HEK293 (cell line): ENCODE data around the gene PSMB4.

ENCODE experiments used
- ELK4 ChIP-seq: IDR thresholded peaks from 2 replicates; pipeline ENCODE4 v1.6.1; 2011; ENCODE audit warnings: mild to moderate bottlenecking, low read depth, low read length, borderline replicate concordance
- GLI4 ChIP-seq: fragments of 450-650 bp; formaldehyde crosslinking; IDR thresholded peaks from 2 replicates; pipeline ENCODE4 v1.5.1; 2016; ENCODE audit warnings: missing biosample characterization, missing genetic modification characterization
- HOXA7 ChIP-seq: sonication (generic); formaldehyde crosslinking; IDR thresholded peaks from 2 replicates; pipeline ENCODE4 v1.8.1; 2022; ENCODE audit warnings: missing genetic modification reagents, borderline replicate concordance
- IKZF3 ChIP-seq: fragments of 450-650 bp; IDR thresholded peaks from 2 replicates; pipeline ENCODE4 v1.5.0; 2018; ENCODE audit warnings: missing biosample characterization, mild to moderate bottlenecking, missing genetic modification characterization, moderate library complexity
- OSR2 ChIP-seq: fragments of 450-650 bp; formaldehyde crosslinking; IDR thresholded peaks from 2 replicates; pipeline ENCODE4 v1.5.1; 2016; ENCODE audit warnings: missing biosample characterization, missing genetic modification characterization
- OVOL3 ChIP-seq: fragments of 450-650 bp; formaldehyde crosslinking; IDR thresholded peaks from 2 replicates; pipeline ENCODE4 v1.5.1; 2016; ENCODE audit warnings: missing biosample characterization, missing genetic modification characterization
- PRDM1 ChIP-seq: fragments of 450-650 bp; formaldehyde crosslinking; IDR thresholded peaks from 2 replicates; pipeline ENCODE4; 2016; ENCODE audit warnings: missing biosample characterization, missing genetic modification characterization
- REPIN1 ChIP-seq: fragments of 450-650 bp; formaldehyde crosslinking; IDR thresholded peaks from 2 replicates; pipeline ENCODE4 v1.5.1; 2017; ENCODE audit warnings: missing biosample characterization, missing genetic modification characterization, low read depth
- SALL2 ChIP-seq: fragments of 450-650 bp; formaldehyde crosslinking; IDR thresholded peaks from 2 replicates; pipeline ENCODE4 v1.5.0; 2017; ENCODE audit warnings: missing biosample characterization, mild to moderate bottlenecking, missing genetic modification characterization, borderline replicate concordance
- SETDB1 ChIP-seq: IDR thresholded peaks from one replicate; pipeline ENCODE4 v1.6.1; 2017; ENCODE audit warnings: mild to moderate bottlenecking, low read length, moderate library complexity, mixed read lengths; ENCODE audit not compliant: insufficient read length
- SP2 ChIP-seq: fragments of 450-650 bp; formaldehyde crosslinking; IDR thresholded peaks from 2 replicates; pipeline ENCODE4 v1.5.1; 2016; ENCODE audit warnings: missing biosample characterization, missing genetic modification characterization
- ZBTB17 ChIP-seq: fragments of 450-650 bp; formaldehyde crosslinking; IDR thresholded peaks from 2 replicates; pipeline ENCODE4 v1.5.1; 2016; ENCODE audit warnings: missing biosample characterization, missing genetic modification characterization
- ZBTB21 ChIP-seq: fragments of 450-650 bp; formaldehyde crosslinking; IDR thresholded peaks from 2 replicates; pipeline ENCODE4 v1.5.1; 2017; ENCODE audit warnings: missing biosample characterization, missing genetic modification characterization
- ZBTB48 ChIP-seq: fragments of 450-650 bp; formaldehyde crosslinking; IDR thresholded peaks from 2 replicates; pipeline ENCODE4 v1.5.1; 2016; ENCODE audit warnings: missing biosample characterization, missing genetic modification characterization
- ZNF132 ChIP-seq: fragments of 450-650 bp; formaldehyde crosslinking; IDR thresholded peaks from 2 replicates; pipeline ENCODE4 v1.5.1; 2017; ENCODE audit warnings: missing biosample characterization, missing genetic modification characterization, borderline replicate concordance
- ZNF148 ChIP-seq: fragments of 450-650 bp; formaldehyde crosslinking; IDR thresholded peaks from 2 replicates; pipeline ENCODE4 v1.5.0; 2017; ENCODE audit warnings: missing biosample characterization, missing genetic modification characterization, borderline replicate concordance
- ZNF155 ChIP-seq: fragments of 450-650 bp; formaldehyde crosslinking; IDR thresholded peaks from 2 replicates; pipeline ENCODE4 v1.5.1; 2016; ENCODE audit warnings: missing biosample characterization, missing genetic modification characterization
- ZNF266 ChIP-seq: fragments of 450-650 bp; formaldehyde crosslinking; IDR thresholded peaks from 2 replicates; pipeline ENCODE4 v1.5.1; 2016; ENCODE audit warnings: missing biosample characterization, missing genetic modification characterization, low read depth
- ZNF274 ChIP-seq, 2 experiments: fragments of 200-500 bp in 1 of 2; fragments of 450-650 bp in 1 of 2; sonication (Bioruptor generic) in 1 of 2; formaldehyde crosslinking in 1 of 2; IDR thresholded peaks; 2 replicates each; pipeline versions ENCODE4 v1.5.1 to v1.6.1; 2014 to 2016; ENCODE audit warnings: borderline replicate concordance in 1 of 2, inconsistent platforms in 1 of 2, low read length in 1 of 2, missing biosample characterization in 1 of 2, missing genetic modification characterization in 1 of 2
- ZNF501 ChIP-seq: fragments of 450-650 bp; formaldehyde crosslinking; IDR thresholded peaks from 2 replicates; pipeline ENCODE4 v1.5.1; 2016; ENCODE audit warnings: missing biosample characterization, missing genetic modification characterization
- ZNF555 ChIP-seq: fragments of 450-650 bp; formaldehyde crosslinking; conservative IDR thresholded peaks from 2 replicates; pipeline ENCODE4 v1.5.1; 2017; ENCODE audit warnings: missing biosample characterization, mild to moderate bottlenecking, missing genetic modification characterization, inconsistent platforms
- ZNF610 ChIP-seq: fragments of 450-650 bp; formaldehyde crosslinking; IDR thresholded peaks from 2 replicates; pipeline ENCODE4 v1.5.1; 2016; ENCODE audit warnings: missing biosample characterization, missing genetic modification characterization, borderline replicate concordance
- ZNF660 ChIP-seq: fragments of 450-650 bp; IDR thresholded peaks from 2 replicates; pipeline ENCODE4 v1.5.1; 2018; ENCODE audit warnings: missing biosample characterization, mild to moderate bottlenecking, missing genetic modification characterization
- ZNF837 ChIP-seq: fragments of 450-650 bp; formaldehyde crosslinking; IDR thresholded peaks from 2 replicates; pipeline ENCODE4 v1.5.1; 2016; ENCODE audit warnings: missing biosample characterization, missing genetic modification characterization
- ZSCAN4 ChIP-seq: fragments of 450-650 bp; formaldehyde crosslinking; IDR thresholded peaks from 2 replicates; pipeline ENCODE4 v1.5.1; 2017; ENCODE audit warnings: missing biosample characterization, missing genetic modification characterization
- TF ChIP-seq, protein P1 (sequence below): fragments of 450-650 bp; formaldehyde crosslinking; IDR thresholded peaks from 2 replicates; pipeline ENCODE4 v1.5.1; 2016; ENCODE audit warnings: missing biosample characterization, missing genetic modification characterization
- TF ChIP-seq, protein P2 (sequence below): fragments of 450-650 bp; formaldehyde crosslinking; IDR thresholded peaks from 2 replicates; pipeline ENCODE4 v1.5.1; 2016; ENCODE audit warnings: missing biosample characterization, missing genetic modification characterization
- TF ChIP-seq, protein P3 (sequence below): fragments of 450-650 bp; IDR thresholded peaks from 2 replicates; pipeline ENCODE4 v1.5.1; 2018; ENCODE audit warnings: missing biosample characterization, mild to moderate bottlenecking, missing genetic modification characterization

The PSMB4 gene

DNA sequence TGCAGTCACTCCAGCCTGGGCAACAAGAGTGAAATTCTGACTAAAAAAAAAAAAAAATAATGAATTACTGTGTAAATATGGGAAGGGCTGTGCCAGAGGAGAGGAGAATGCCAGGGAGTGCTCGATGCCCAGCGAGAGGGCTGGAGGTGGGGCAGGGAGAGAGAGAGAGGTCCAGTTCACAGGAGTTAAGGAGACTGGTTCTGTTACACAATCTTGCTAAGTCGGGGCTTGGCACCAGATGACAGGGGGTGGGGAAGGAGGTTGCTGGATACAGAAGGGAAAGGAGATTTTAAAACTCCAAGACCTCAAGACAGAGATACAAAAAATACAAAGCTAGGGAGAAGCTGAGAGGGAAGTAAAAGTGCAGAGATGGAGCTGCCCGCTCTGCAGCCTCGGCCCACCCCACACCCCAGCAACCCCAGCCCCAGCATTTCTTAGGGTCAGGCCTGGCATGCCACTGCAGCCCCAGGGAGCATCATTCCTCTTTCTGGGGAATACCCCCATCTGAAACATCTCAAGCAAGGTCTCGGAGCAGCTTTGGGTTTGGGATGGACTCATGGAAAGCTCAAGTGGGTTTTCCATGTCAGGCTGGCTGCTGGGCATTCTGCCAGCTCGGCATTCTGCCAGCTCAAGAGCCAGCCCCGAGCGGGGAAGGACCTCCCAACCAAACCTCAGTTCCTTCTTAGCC lies 27.9 kb upstream of the PSMB4 start (continued):
- TF ChIP-seq, protein P1, sequence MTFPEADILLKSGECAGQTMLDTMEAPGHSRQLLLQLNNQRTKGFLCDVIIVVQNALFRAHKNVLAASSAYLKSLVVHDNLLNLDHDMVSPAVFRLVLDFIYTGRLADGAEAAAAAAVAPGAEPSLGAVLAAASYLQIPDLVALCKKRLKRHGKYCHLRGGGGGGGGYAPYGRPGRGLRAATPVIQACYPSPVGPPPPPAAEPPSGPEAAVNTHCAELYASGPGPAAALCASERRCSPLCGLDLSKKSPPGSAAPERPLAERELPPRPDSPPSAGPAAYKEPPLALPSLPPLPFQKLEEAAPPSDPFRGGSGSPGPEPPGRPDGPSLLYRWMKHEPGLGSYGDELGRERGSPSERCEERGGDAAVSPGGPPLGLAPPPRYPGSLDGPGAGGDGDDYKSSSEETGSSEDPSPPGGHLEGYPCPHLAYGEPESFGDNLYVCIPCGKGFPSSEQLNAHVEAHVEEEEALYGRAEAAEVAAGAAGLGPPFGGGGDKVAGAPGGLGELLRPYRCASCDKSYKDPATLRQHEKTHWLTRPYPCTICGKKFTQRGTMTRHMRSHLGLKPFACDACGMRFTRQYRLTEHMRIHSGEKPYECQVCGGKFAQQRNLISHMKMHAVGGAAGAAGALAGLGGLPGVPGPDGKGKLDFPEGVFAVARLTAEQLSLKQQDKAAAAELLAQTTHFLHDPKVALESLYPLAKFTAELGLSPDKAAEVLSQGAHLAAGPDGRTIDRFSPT: no peak
- no peak for TF ChIP-seq REPIN1 (tag by site-specific recombination)
- TF ChIP-seq ZNF555 (tag by site-specific recombination): no peak
- no peak for TF ChIP-seq GLI4 (tag by site-specific recombination)
- TF ChIP-seq ZBTB21: no peak
- TF ChIP-seq, protein P2, sequence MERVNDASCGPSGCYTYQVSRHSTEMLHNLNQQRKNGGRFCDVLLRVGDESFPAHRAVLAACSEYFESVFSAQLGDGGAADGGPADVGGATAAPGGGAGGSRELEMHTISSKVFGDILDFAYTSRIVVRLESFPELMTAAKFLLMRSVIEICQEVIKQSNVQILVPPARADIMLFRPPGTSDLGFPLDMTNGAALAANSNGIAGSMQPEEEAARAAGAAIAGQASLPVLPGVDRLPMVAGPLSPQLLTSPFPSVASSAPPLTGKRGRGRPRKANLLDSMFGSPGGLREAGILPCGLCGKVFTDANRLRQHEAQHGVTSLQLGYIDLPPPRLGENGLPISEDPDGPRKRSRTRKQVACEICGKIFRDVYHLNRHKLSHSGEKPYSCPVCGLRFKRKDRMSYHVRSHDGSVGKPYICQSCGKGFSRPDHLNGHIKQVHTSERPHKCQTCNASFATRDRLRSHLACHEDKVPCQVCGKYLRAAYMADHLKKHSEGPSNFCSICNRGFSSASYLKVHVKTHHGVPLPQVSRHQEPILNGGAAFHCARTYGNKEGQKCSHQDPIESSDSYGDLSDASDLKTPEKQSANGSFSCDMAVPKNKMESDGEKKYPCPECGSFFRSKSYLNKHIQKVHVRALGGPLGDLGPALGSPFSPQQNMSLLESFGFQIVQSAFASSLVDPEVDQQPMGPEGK (tag by site-specific recombination): no peak
- TF ChIP-seq ZBTB17: peak; percentile 36; the same call in 1 of the 2 replicates
- TF ChIP-seq, protein P3, sequence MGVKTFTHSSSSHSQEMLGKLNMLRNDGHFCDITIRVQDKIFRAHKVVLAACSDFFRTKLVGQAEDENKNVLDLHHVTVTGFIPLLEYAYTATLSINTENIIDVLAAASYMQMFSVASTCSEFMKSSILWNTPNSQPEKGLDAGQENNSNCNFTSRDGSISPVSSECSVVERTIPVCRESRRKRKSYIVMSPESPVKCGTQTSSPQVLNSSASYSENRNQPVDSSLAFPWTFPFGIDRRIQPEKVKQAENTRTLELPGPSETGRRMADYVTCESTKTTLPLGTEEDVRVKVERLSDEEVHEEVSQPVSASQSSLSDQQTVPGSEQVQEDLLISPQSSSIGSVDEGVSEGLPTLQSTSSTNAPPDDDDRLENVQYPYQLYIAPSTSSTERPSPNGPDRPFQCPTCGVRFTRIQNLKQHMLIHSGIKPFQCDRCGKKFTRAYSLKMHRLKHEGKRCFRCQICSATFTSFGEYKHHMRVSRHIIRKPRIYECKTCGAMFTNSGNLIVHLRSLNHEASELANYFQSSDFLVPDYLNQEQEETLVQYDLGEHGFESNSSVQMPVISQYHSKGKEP: 0 out of 2 replicates have a peak, but pooled peaks have one; percentile 16
- no peak for TF ChIP-seq ZNF148 (tag by site-specific recombination)
- no peak for TF ChIP-seq ZNF837 (tag by site-specific recombination)
- TF ChIP-seq SETDB1: no peak
- TF ChIP-seq ZNF660 (tag by site-specific recombination): 0 out of 2 replicates have a peak, but pooled peaks have one; percentile 43
- TF ChIP-seq OSR2: no peak
- TF ChIP-seq ZNF610: no peak
- TF ChIP-seq IKZF3 (tag by site-specific recombination): peak; percentile 83
- no peak for TF ChIP-seq ZSCAN4 (tag by site-specific recombination)
- no peak for TF ChIP-seq HOXA7 (CRISPR knock-in tag)
- no peak for TF ChIP-seq ZNF132 (tag by site-specific recombination)
- no peak for TF ChIP-seq ZNF274 (IDR thresholded peaks at IDR 0.05; ENCODE audit: low read length)
- TF ChIP-seq ZNF274 (tag by site-specific recombination; IDR thresholded peaks at IDR 0.05; ENCODE audit: borderline replicate concordance): no peak
- no peak for TF ChIP-seq PRDM1 (tag by site-specific recombination)
- TF ChIP-seq SALL2 (tag by site-specific recombination): no peak
- 0 out of 2 replicates have a peak, but pooled peaks have one; percentile 49 for TF ChIP-seq ZBTB48 (tag by site-specific recombination)
- no peak for TF ChIP-seq SP2 (tag by site-specific recombination)
- no peak for TF ChIP-seq ELK4
- TF ChIP-seq ZNF155 (tag by site-specific recombination): no peak
- no peak for TF ChIP-seq OVOL3
- TF ChIP-seq ZNF501 (tag by site-specific recombination): no peak
- TF ChIP-seq ZNF266: no peak
